RWPE2 (cell line): Measurements from ENCODE around the gene JAG1.
A peak's percentile ranks its signal among the peaks of the same experiment; 100 is the strongest.

Experiments
- ATAC-seq: fragments of 200-7000 bp; cut with Tn5 transposase; 3 replicates; pipeline ENCODE4 v1.9.1; 2021; ENCODE audit warnings: low read depth
- DNase-seq: peaks from one replicate; pipeline ENCODE4 v3.0.0-alpha.2; 2020; ENCODE audit warnings: low spot score
- H3K27ac ChIP-seq: fragments of 450-650 bp; 2 replicates; pipeline ENCODE4 v1.5.1; 2017; ENCODE audit warnings: mild to moderate bottlenecking; ENCODE audit not compliant: poor library complexity, severe bottlenecking
- H3K27me3 ChIP-seq: fragments of 250-450 bp; sonication (Bioruptor Pico); 2 replicates; pipeline ENCODE4 v1.5.1; 2021; ENCODE audit warnings: mild to moderate bottlenecking, moderate library complexity; ENCODE audit not compliant: insufficient read depth, poor library complexity, severe bottlenecking
- H3K36me3 ChIP-seq: fragments of 250-450 bp; sonication (Bioruptor Pico); 2 replicates; pipeline ENCODE4 v1.5.1; 2020; ENCODE audit warnings: low read depth, mild to moderate bottlenecking, moderate library complexity
- H3K4me1 ChIP-seq: fragments of 250-450 bp; sonication (Bioruptor Pico); 2 replicates; pipeline ENCODE4 v1.5.1; 2021; ENCODE audit warnings: mild to moderate bottlenecking, moderate library complexity; ENCODE audit not compliant: insufficient read depth, poor library complexity, severe bottlenecking
- H3K4me3 ChIP-seq: fragments of 250-450 bp; sonication (Bioruptor Pico); 2 replicates; pipeline ENCODE4 v1.5.1; 2021; ENCODE audit warnings: mild to moderate bottlenecking, moderate library complexity; ENCODE audit not compliant: severe bottlenecking
- H3K9me3 ChIP-seq: fragments of 250-450 bp; sonication (Bioruptor Pico); 2 replicates; pipeline ENCODE4 v1.5.1; 2021; ENCODE audit warnings: mild to moderate bottlenecking, moderate library complexity; ENCODE audit not compliant: severe bottlenecking
- TF ChIP-seq, protein P1 (sequence below): fragments of 450-650 bp; IDR thresholded peaks from one replicate; pipeline ENCODE4 v1.5.1; 2017; ENCODE audit warnings: mild to moderate bottlenecking, moderate library complexity; ENCODE audit not compliant: poor library complexity, severe bottlenecking

Gene JAG1

DNA sequence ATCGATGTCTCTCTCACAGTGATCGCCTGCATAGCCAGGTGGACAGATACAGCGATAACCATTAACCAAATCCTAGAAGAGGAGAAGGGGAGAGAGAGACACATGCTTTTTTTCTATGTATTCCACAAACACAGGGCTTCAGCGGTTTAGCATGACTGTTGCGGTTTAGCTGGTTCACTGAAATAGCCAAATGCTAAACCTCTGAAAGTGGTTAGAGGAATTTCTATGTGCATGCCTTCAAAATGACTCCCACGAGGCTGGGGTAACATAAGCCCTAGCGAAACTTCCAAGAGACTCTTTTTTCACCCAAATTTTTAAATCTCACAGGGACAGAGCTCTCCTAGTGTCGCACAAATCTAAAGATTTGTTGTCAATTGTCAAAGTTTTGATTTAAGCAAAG is 25.1 kb downstream of the JAG1 start:
- H3K4me1 ChIP-seq: no peaks in the 10 kb centered on the region
- DNase-seq (no peak), ATAC-seq (no peak)
- no peaks in the 10 kb centered on the region for H3K27me3 ChIP-seq
- no peak overlapping the region for H3K27ac ChIP-seq
- no peaks in the 10 kb centered on the region for H3K9me3 ChIP-seq
- no peak overlapping the region for H3K4me3 ChIP-seq
- H3K36me3 ChIP-seq: peaks cover 98% of the 10 kb centered on the region
- TF ChIP-seq, protein P1, sequence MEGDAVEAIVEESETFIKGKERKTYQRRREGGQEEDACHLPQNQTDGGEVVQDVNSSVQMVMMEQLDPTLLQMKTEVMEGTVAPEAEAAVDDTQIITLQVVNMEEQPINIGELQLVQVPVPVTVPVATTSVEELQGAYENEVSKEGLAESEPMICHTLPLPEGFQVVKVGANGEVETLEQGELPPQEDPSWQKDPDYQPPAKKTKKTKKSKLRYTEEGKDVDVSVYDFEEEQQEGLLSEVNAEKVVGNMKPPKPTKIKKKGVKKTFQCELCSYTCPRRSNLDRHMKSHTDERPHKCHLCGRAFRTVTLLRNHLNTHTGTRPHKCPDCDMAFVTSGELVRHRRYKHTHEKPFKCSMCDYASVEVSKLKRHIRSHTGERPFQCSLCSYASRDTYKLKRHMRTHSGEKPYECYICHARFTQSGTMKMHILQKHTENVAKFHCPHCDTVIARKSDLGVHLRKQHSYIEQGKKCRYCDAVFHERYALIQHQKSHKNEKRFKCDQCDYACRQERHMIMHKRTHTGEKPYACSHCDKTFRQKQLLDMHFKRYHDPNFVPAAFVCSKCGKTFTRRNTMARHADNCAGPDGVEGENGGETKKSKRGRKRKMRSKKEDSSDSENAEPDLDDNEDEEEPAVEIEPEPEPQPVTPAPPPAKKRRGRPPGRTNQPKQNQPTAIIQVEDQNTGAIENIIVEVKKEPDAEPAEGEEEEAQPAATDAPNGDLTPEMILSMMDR: no peak

DNA sequence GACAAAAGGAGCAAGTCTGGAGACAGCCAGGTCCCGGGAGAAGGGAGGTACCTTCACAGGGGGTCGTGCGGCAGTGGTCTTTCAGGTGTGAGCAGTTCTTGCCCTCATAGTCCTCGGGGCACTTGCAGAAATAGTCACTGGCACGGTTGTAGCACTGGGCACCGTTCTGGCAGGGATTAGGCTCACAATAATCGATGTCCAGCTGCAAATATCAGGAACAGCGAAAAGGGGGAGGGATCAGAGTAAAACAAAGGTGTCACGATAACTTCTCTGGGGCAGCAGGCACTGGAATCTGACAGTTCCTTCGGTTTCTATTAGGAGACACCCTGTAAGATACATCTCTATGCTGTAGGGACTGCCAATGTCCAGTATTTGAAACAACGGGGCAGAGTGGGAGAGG is 25.9 kb downstream of the JAG1 start:
- no peaks in the 10 kb centered on the region for H3K27me3 ChIP-seq
- no peak overlapping the region for H3K27ac ChIP-seq
- ATAC-seq (no peak), DNase-seq (no peak)
- H3K9me3 ChIP-seq: no peaks in the 10 kb centered on the region
- H3K4me1 ChIP-seq: no peaks in the 10 kb centered on the region
- H3K4me3 ChIP-seq: no peak overlapping the region
- peaks cover 100% of the 10 kb centered on the region for H3K36me3 ChIP-seq
- TF ChIP-seq, protein P1: no peak

DNA sequence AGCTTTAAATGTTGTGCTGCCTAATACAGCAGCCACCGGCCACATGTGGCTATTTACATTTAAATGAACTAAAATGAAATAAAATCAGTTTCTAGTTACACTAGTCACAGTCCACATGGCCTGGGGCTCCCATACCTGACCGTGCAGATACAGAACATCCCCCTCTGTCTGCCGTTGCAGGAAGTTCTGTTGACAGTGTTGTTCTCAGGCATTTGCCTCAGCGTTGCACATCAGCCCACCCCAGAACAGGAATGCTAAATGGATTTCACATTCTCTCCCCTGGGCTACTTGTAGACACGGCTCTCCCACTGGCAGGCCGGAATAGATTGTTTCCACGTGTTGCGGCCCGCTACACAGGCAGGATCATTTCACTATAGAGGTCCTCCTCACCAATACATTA is 26.3 kb downstream of the JAG1 start:
- Histone ChIP-seq H3K9me3 (no peaks in the 10 kb centered on the region), H3K4me1 (no peaks in the 10 kb centered on the region), H3K27ac (no peak overlapping the region), H3K4me3 (no peak overlapping the region), H3K27me3 (no peaks in the 10 kb centered on the region), H3K36me3 (peaks cover 100% of the 10 kb centered on the region)
- ATAC-seq (peak; percentile 45; the same call in 2 of the 3 replicates), DNase-seq (no peak)
- TF ChIP-seq, protein P1: peak; percentile 20

DNA sequence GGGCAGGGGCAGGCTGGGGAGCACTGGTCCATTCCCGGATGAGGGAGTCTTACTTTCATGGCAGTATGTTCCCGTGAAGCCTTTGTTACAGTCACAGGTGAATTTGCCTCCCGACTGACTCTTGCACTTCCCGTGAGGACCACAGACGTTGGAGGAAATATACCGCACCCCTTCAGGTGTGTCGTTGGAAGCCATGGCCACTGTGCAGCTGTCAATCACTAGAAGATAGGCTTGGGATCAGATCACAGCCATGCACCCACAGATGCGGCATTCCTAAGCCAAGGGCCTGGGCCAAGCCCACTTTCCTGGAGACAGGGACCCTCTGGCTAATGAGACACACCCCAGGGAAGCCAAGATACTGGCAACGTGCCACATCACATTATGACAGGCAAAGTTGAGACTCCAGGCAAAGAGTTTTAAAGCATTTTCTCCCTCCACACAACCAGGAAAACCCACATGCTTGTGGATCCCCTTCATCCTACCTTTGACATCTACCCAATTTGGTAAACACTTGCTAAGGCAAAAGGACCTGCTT is 26.8 kb downstream of the JAG1 start:
- ATAC-seq: no peak
- peaks cover 100% of the 10 kb centered on the region for H3K36me3 ChIP-seq
- H3K4me1 ChIP-seq: no peaks in the 10 kb centered on the region
- H3K4me3 ChIP-seq: no peak overlapping the region
- H3K9me3 ChIP-seq: no peaks in the 10 kb centered on the region
- TF ChIP-seq, protein P1: no peak
- no peak for DNase-seq
- H3K27ac ChIP-seq: no peak overlapping the region
- no peaks in the 10 kb centered on the region for H3K27me3 ChIP-seq

DNA sequence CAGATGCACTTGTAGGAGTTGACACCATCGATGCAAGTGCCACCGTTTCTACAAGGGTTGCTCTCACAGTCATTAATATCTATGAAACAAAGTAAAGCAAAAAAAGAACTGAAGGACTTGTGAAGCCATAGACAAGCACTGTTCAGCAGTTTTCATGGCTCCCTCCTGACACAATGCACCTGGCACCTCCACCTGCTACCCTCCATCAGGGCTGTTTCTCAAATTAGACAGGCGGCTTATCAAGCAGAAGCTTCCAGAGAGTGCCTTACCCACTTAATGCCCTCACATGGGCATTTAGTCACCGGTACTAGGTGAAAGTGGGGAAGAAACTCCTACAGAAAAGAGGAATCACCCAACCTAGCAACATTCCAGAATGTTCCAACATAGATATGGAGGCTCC is 27.8 kb downstream of the JAG1 start:
- ATAC-seq (no peak), DNase-seq (no peak)
- Histone ChIP-seq H3K27ac (no peak overlapping the region), H3K36me3 (peaks cover 100% of the 10 kb centered on the region), H3K4me1 (no peaks in the 10 kb centered on the region), H3K27me3 (no peaks in the 10 kb centered on the region), H3K4me3 (no peak overlapping the region), H3K9me3 (no peaks in the 10 kb centered on the region)
- TF ChIP-seq, protein P1: no peak
